NT2/D1 (cell line): ENCODE data around the gene PCP4L1.

Source experiments
- DNase-seq: peaks from one replicate; pipeline ENCODE4 v3.0.0-alpha.2; 2011; ENCODE audit warnings: low read depth, low spot score
- H3K27me3 ChIP-seq: 2 replicates; pipeline ENCODE4 v1.6.0; 2011; ENCODE audit warnings: mild to moderate bottlenecking; ENCODE audit not compliant: insufficient read length, insufficient read depth
- H3K36me3 ChIP-seq: 2 replicates; pipeline ENCODE4 v1.6.1; 2011; ENCODE audit warnings: mild to moderate bottlenecking, low read length, mixed read lengths; ENCODE audit not compliant: insufficient read depth, insufficient read length
- H3K4me1 ChIP-seq: 2 replicates; pipeline ENCODE4 v1.5.1; 2011; ENCODE audit not compliant: insufficient read depth, insufficient read length
- H3K4me3 ChIP-seq: 2 replicates; pipeline ENCODE4 v1.5.1; 2011; ENCODE audit warnings: low read depth; ENCODE audit not compliant: insufficient read length
- H3K9ac ChIP-seq: 2 replicates; pipeline ENCODE4 v1.6.0; 2011; ENCODE audit warnings: low read depth; ENCODE audit not compliant: insufficient read length
- H3K9me3 ChIP-seq: 2 replicates; pipeline ENCODE4 v1.5.1; 2011; ENCODE audit warnings: mild to moderate bottlenecking, low read length; ENCODE audit not compliant: insufficient read depth
- SUZ12 ChIP-seq: IDR thresholded peaks from 2 replicates; pipeline ENCODE4 v1.6.1; 2011; ENCODE audit not compliant: insufficient read length, insufficient read depth; ENCODE audit errors: extremely low read depth
- YY1 ChIP-seq: IDR thresholded peaks from 2 replicates; pipeline ENCODE4 v1.6.1; 2011; ENCODE audit not compliant: insufficient read length, insufficient read depth
- ZNF274 ChIP-seq: IDR thresholded peaks from 2 replicates; pipeline ENCODE4 v1.6.1; 2011; ENCODE audit warnings: mild to moderate bottlenecking, low read depth, low read length

The PCP4L1 gene

GRCh38 chr1:161282991-161283390 is 24.4 kb downstream of the PCP4L1 start:
- H3K4me1 ChIP-seq = peaks cover 4% of the 10 kb centered on the region
- H3K9ac ChIP-seq = no peak overlapping the region
- no peak overlapping the region for H3K4me3 ChIP-seq
- no peak for DNase-seq
- H3K36me3 ChIP-seq = no peaks in the 10 kb centered on the region
- H3K27me3 ChIP-seq = no peaks in the 10 kb centered on the region
- no peak for TF ChIP-seq SUZ12
- TF ChIP-seq YY1 = no peak
- 0 out of 2 replicates have a peak, but pooled peaks cover 5% of the 10 kb centered on the region for H3K9me3 ChIP-seq

- TF ChIP-seq SUZ12 (no peak), ZNF274 (no peak), YY1 (no peak)
- Histone ChIP-seq H3K36me3 (no peaks in the 10 kb centered on the region), H3K4me3 (no peak overlapping the region), H3K9ac (no peak overlapping the region), H3K27me3 (no peaks in the 10 kb centered on the region), H3K4me1 (peaks cover 8% of the 10 kb centered on the region), H3K9me3 (0 out of 2 replicates have a peak, but pooled peaks cover 5% of the 10 kb centered on the region)
- no peak for DNase-seq
Measured at GRCh38 chr1:161285113-161285512, 26.6 kb downstream of the PCP4L1 start.

GRCh38 chr1:161285521-161285920 is 27.0 kb downstream of the PCP4L1 start:
- Histone ChIP-seq H3K4me1 (peaks cover 8% of the 10 kb centered on the region), H3K4me3 (no peak overlapping the region), H3K36me3 (no peaks in the 10 kb centered on the region), H3K9me3 (0 out of 2 replicates have a peak, but pooled peaks cover 5% of the 10 kb centered on the region), H3K27me3 (no peaks in the 10 kb centered on the region), H3K9ac (no peak overlapping the region)
- no peak for DNase-seq
- TF ChIP-seq ZNF274 (no peak), SUZ12 (no peak), YY1 (no peak)

- Histone ChIP-seq H3K4me1 (peaks cover 8% of the 10 kb centered on the region), H3K27me3 (no peaks in the 10 kb centered on the region), H3K9ac (no peak overlapping the region), H3K36me3 (no peaks in the 10 kb centered on the region), H3K4me3 (no peak overlapping the region), H3K9me3 (0 out of 2 replicates have a peak, but pooled peaks cover 2% of the 10 kb centered on the region)
- TF ChIP-seq SUZ12 (no peak), YY1 (no peak), ZNF274 (no peak)
- DNase-seq = no peak
Measured at GRCh38 chr1:161287482-161288054, 29.0 kb downstream of the PCP4L1 start.

- H3K9ac ChIP-seq = no peak overlapping the region
- no peaks in the 10 kb centered on the region for H3K9me3 ChIP-seq
- H3K4me1 ChIP-seq = peaks cover 4% of the 10 kb centered on the region
- no peak for DNase-seq
- no peak overlapping the region for H3K4me3 ChIP-seq
- no peaks in the 10 kb centered on the region for H3K27me3 ChIP-seq
- TF ChIP-seq YY1 = no peak
- TF ChIP-seq SUZ12 = no peak
- TF ChIP-seq ZNF274 = no peak
- H3K36me3 ChIP-seq = no peaks in the 10 kb centered on the region
Measured at GRCh38 chr1:161290779-161291178, 32.2 kb downstream of the PCP4L1 start.

- Histone ChIP-seq H3K27me3 (no peaks in the 10 kb centered on the region), H3K36me3 (no peaks in the 10 kb centered on the region), H3K9ac (no peak overlapping the region), H3K4me1 (no peaks in the 10 kb centered on the region), H3K4me3 (no peak overlapping the region), H3K9me3 (no peaks in the 10 kb centered on the region)
- TF ChIP-seq SUZ12 (no peak), YY1 (no peak), ZNF274 (no peak)
- no peak for DNase-seq
Measured at GRCh38 chr1:161297415-161297814, 38.9 kb downstream of the PCP4L1 start.

- H3K9me3 ChIP-seq = no peaks in the 10 kb centered on the region
- H3K27me3 ChIP-seq = no peaks in the 10 kb centered on the region
- no peaks in the 10 kb centered on the region for H3K4me1 ChIP-seq
- H3K36me3 ChIP-seq = no peaks in the 10 kb centered on the region
- DNase-seq = no peak
- TF ChIP-seq YY1 (no peak), SUZ12 (no peak), ZNF274 (no peak)
- H3K9ac ChIP-seq = no peak overlapping the region
- no peak overlapping the region for H3K4me3 ChIP-seq
Measured at GRCh38 chr1:161298116-161298515, 39.6 kb downstream of the PCP4L1 start.

GRCh38 chr1:161299347-161299746 is 40.8 kb downstream of the PCP4L1 start:
- DNase-seq = no peak
- Histone ChIP-seq H3K4me3 (no peak overlapping the region), H3K9ac (no peak overlapping the region), H3K36me3 (no peaks in the 10 kb centered on the region), H3K9me3 (no peaks in the 10 kb centered on the region), H3K27me3 (no peaks in the 10 kb centered on the region), H3K4me1 (peaks cover 2% of the 10 kb centered on the region)
- TF ChIP-seq ZNF274 = no peak
- TF ChIP-seq YY1 = no peak
- TF ChIP-seq SUZ12 = no peak
